Vagina (tissue), 2 donors: ENCODE results near the gene BIRC6.

Source experiments
- POLR2A ChIP-seq, 2 donors: fragments of 450-650 bp; IDR thresholded peaks; one replicate each; pipeline ENCODE4 v1.6.1; 2017; ENCODE audit warnings: antibody characterized with exemption in 2 of 2, mild to moderate bottlenecking in 2 of 2, moderate library complexity in 2 of 2
- POLR2AphosphoS5 ChIP-seq, 2 donors: sonication (generic); formaldehyde crosslinking; IDR thresholded peaks; one replicate each; pipeline ENCODE4 v1.9.0; 2017; ENCODE audit warnings: antibody characterized with exemption in 2 of 2, mild to moderate bottlenecking in 2 of 2, low read depth in 1 of 2; ENCODE audit not compliant: insufficient read depth in 1 of 2

- TF ChIP-seq POLR2A (IDR thresholded peaks at IDR 0.05) = no peak
- no peak for TF ChIP-seq POLR2AphosphoS5 (IDR thresholded peaks at IDR 0.05; ENCODE audit: insufficient read depth in 1 of 2, low read depth in 1 of 2)
Observed at GRCh38 chr2:32522770-32523169, 165.9 kb downstream of the BIRC6 start.
